Spinal cord (tissue), 10 donors: ENCODE measurements around the gene CLCN2. TPM values are rescaled to one million over a fixed set of nuclear protein-coding genes. Genes with fewer than 3 reads are reported as not detected.
"Not testable (repeated sequence)": the region's sequence is repeated elsewhere in the genome, so short reads cannot be mapped to it uniquely, and the experiment has no call there.

Experiments used
- DNase-seq, 6 donors: peaks; one replicate each; pipeline versions ENCODE4 v3.0.0 to v3.0.0-alpha.2; 2013 to 2015; ENCODE audit warnings: low spot score in 6 of 6, low read depth in 4 of 6
- H3K27ac ChIP-seq: one replicate; pipeline ENCODE4 v1.5.1; 2013; ENCODE audit warnings: low read depth, low read length, control low read depth
- H3K27me3 ChIP-seq: one replicate; pipeline ENCODE4 v1.6.1; 2013; ENCODE audit warnings: low read length; ENCODE audit not compliant: control insufficient read depth, insufficient read depth
- H3K36me3 ChIP-seq: one replicate; pipeline ENCODE4 v1.6.1; 2013; ENCODE audit warnings: low read length; ENCODE audit not compliant: control insufficient read depth, insufficient read depth
- H3K4me1 ChIP-seq: one replicate; pipeline ENCODE4 v1.6.1; 2013; ENCODE audit warnings: low read length; ENCODE audit not compliant: control insufficient read depth, insufficient read depth
- H3K4me3 ChIP-seq: one replicate; pipeline ENCODE4 v1.5.1; 2013; ENCODE audit warnings: low read depth, low read length, control low read depth
- H3K9me3 ChIP-seq: one replicate; pipeline ENCODE4 v1.6.1; 2013; ENCODE audit warnings: low read length; ENCODE audit not compliant: control insufficient read depth, insufficient read depth
- WGBS: methylation state at CpG from one replicate; pipeline ENCODE4 v1.1.5; 2013; ENCODE audit warnings: missing lambda C conversion rate; ENCODE audit not compliant: insufficient coverage; 5-methylcytosine and 5-hydroxymethylcytosine counted together
- polyA plus RNA-seq, 2 donors: library from polyadenylated mRNA; unstranded; fragments of 120-200 nt; gene quantifications; one replicate each; pipeline ENCODE4 v1.2.1, GENCODE V29; 2013; ENCODE audit not compliant: insufficient read length in 2 of 2
- total RNA-seq, 2 donors: library from RNA; depleted of rRNA in 1 of 2; stranded (reverse); fragments of 120-200 nt in 1 of 2; fragments of >200 nt in 1 of 2; gene quantifications; one replicate each; pipeline versions ENCODE4 v1.2.3 to v1.2.4, GENCODE V29; 2013 to 2014
- donor health status: healthy.

CLCN2 gene
- total and polyA plus RNA-seq, 4 donors = 13.1 to 41.3 (median 21.1) TPM

- Histone ChIP-seq H3K9me3 (no peaks in the 10 kb centered on the region), H3K4me1 (peaks cover 50% of the 10 kb centered on the region), H3K27me3 (no peaks in the 10 kb centered on the region), H3K36me3 (peaks cover 58% of the 10 kb centered on the region), H3K4me3 (no peak overlapping the region), H3K27ac (peak overlapping the region; percentile 25)
- 85% methylated on average over 8 of the region's 12 CpGs for WGBS
- peak in 1 of 6 donors; percentile 47 for DNase-seq
Observed at GRCh38 chr3:184347321-184348056, 13.9 kb downstream of the CLCN2 start.

- 82% methylated on average over 18 of the region's 20 CpGs for WGBS
- Histone ChIP-seq H3K27ac (no peak overlapping the region), H3K4me3 (no peak overlapping the region), H3K9me3 (no peaks in the 10 kb centered on the region), H3K36me3 (peaks cover 58% of the 10 kb centered on the region), H3K27me3 (no peaks in the 10 kb centered on the region), H3K4me1 (peaks cover 41% of the 10 kb centered on the region)
- no peak for DNase-seq
Observed at GRCh38 chr3:184346480-184347190, 14.8 kb downstream of the CLCN2 start.

GRCh38 chr3:184345317-184346144 is 15.9 kb downstream of the CLCN2 start:
- Histone ChIP-seq H3K27ac (peak overlapping the region; percentile 79), H3K4me3 (no peak overlapping the region), H3K36me3 (peaks cover 62% of the 10 kb centered on the region), H3K27me3 (no peaks in the 10 kb centered on the region), H3K9me3 (no peaks in the 10 kb centered on the region), H3K4me1 (peaks cover 41% of the 10 kb centered on the region)
- DNase-seq = peak in 3 of 6 donors; percentile 73 to 88 (median 82)
- WGBS = 10% methylated on average over 9 of the region's 14 CpGs

GRCh38 chr3:184344579-184345316 is 16.7 kb downstream of the CLCN2 start:
- H3K27me3 ChIP-seq = no peaks in the 10 kb centered on the region
- WGBS = 39% methylated on average over 14 of the region's 24 CpGs
- H3K36me3 ChIP-seq = peaks cover 64% of the 10 kb centered on the region
- DNase-seq = no peak
- no peak overlapping the region for H3K4me3 ChIP-seq
- no peaks in the 10 kb centered on the region for H3K9me3 ChIP-seq
- H3K27ac ChIP-seq = peak overlapping the region; percentile 79
- peaks cover 48% of the 10 kb centered on the region for H3K4me1 ChIP-seq

GRCh38 chr3:184343200-184343876 is 18.1 kb downstream of the CLCN2 start:
- 47% methylated on average over 5 of the region's 5 CpGs for WGBS
- Histone ChIP-seq H3K4me1 (peaks cover 62% of the 10 kb centered on the region), H3K9me3 (no peaks in the 10 kb centered on the region), H3K27me3 (no peaks in the 10 kb centered on the region), H3K36me3 (peaks cover 66% of the 10 kb centered on the region), H3K27ac (no peak overlapping the region), H3K4me3 (no peak overlapping the region)
- DNase-seq = peak in 1 of 6 donors; percentile 68

GRCh38 chr3:184341925-184342324 is 19.5 kb downstream of the CLCN2 start:
- Histone ChIP-seq H3K4me1 (peaks cover 72% of the 10 kb centered on the region), H3K9me3 (no peaks in the 10 kb centered on the region), H3K27me3 (no peaks in the 10 kb centered on the region), H3K36me3 (peaks cover 60% of the 10 kb centered on the region), H3K4me3 (no peak overlapping the region), H3K27ac (no peak overlapping the region)
- no peak for DNase-seq
- WGBS = 94% methylated on average over 3 of the region's 7 CpGs

- H3K27me3 ChIP-seq, H3K9me3 ChIP-seq, H3K4me3 ChIP-seq, DNase-seq: not testable (repeated sequence)
- H3K4me1 ChIP-seq = peaks cover 66% of the 10 kb centered on the region
- H3K27ac ChIP-seq = peak overlapping the region; percentile 88
- H3K36me3 ChIP-seq = peaks cover 48% of the 10 kb centered on the region
- WGBS = 82% methylated on average over 16 of the region's 19 CpGs
Observed at GRCh38 chr3:184339451-184340135, 21.8 kb downstream of the CLCN2 start.

- Histone ChIP-seq H3K4me1 (peaks cover 60% of the 10 kb centered on the region), H3K9me3 (no peaks in the 10 kb centered on the region), H3K4me3 (peak overlapping the region; percentile 48), H3K27me3 (no peaks in the 10 kb centered on the region), H3K27ac (peak overlapping the region; percentile 88), H3K36me3 (peaks cover 48% of the 10 kb centered on the region)
- peak in 1 of 6 donors; percentile 54 for DNase-seq
- WGBS = 19% methylated on average over 8 of the region's 8 CpGs
Observed at GRCh38 chr3:184339001-184339400, 22.4 kb downstream of the CLCN2 start.
